SK-N-SH treated with all-trans-retinoic acid at 6 μM for 48 hours (cell line): Measurements from ENCODE around the gene PTPRC.

Experiments
- ATAC-seq: fragments of 200-7000 bp; cut with Tn5 transposase; 3 replicates; pipeline ENCODE4 v1.9.1; 2020; ENCODE audit warnings: mild to moderate bottlenecking, moderate library complexity
- ARNTL ChIP-seq: fragments of 450-650 bp; formaldehyde crosslinking; IDR thresholded peaks from 2 replicates; pipeline ENCODE4 v1.5.0; 2020; ENCODE audit warnings: low read depth, mild to moderate bottlenecking, moderate library complexity, borderline replicate concordance
- BACH2 ChIP-seq: fragments of 250-450 bp; sonication (Bioruptor Pico); IDR thresholded peaks from 2 replicates; pipeline ENCODE4 v1.9.0; 2021; ENCODE audit warnings: mild to moderate bottlenecking, borderline replicate concordance
- CSDC2 ChIP-seq: fragments of 250-450 bp; sonication (Bioruptor Pico); IDR thresholded peaks from 2 replicates; pipeline ENCODE4 v1.5.0; 2020; ENCODE audit warnings: mild to moderate bottlenecking, moderate library complexity
- CSRNP3 ChIP-seq: fragments of 250-450 bp; sonication (Bioruptor Pico); IDR thresholded peaks from 2 replicates; pipeline ENCODE4 v1.5.1; 2021; ENCODE audit warnings: mild to moderate bottlenecking, moderate library complexity
- ESRRG ChIP-seq: fragments of 250-450 bp; sonication (Bioruptor Pico); IDR thresholded peaks from 2 replicates; pipeline ENCODE4 v1.6.1; 2021; ENCODE audit warnings: mild to moderate bottlenecking
- ISL1 ChIP-seq: fragments of 250-450 bp; sonication (Bioruptor Pico); IDR thresholded peaks from 2 replicates; pipeline ENCODE4 v2.1.2; 2022; ENCODE audit warnings: mild to moderate bottlenecking, moderate library complexity
- OSR1 ChIP-seq: fragments of 250-450 bp; sonication (Bioruptor Pico); IDR thresholded peaks from 2 replicates; pipeline ENCODE4 v1.8.0; 2022; ENCODE audit warnings: moderate library complexity, mild to moderate bottlenecking, inconsistent platforms
- PATZ1 ChIP-seq: fragments of 250-450 bp; sonication (Bioruptor Pico); IDR thresholded peaks from 2 replicates; pipeline ENCODE4 v1.8.0; 2020; ENCODE audit warnings: mild to moderate bottlenecking, moderate library complexity, borderline replicate concordance
- PPARA ChIP-seq: fragments of 250-450 bp; sonication (Bioruptor Pico); IDR thresholded peaks from 2 replicates; pipeline ENCODE4 v1.5.0; 2020; ENCODE audit warnings: mild to moderate bottlenecking, borderline replicate concordance
- RARB ChIP-seq: fragments of 250-450 bp; sonication (Bioruptor Pico); IDR thresholded peaks from 2 replicates; pipeline ENCODE4 v1.8.0; 2021; ENCODE audit warnings: mild to moderate bottlenecking, moderate library complexity
- SNAI2 ChIP-seq: fragments of 250-450 bp; sonication (Bioruptor Pico); IDR thresholded peaks from 2 replicates; pipeline ENCODE4 v1.5.0; 2020; ENCODE audit warnings: mild to moderate bottlenecking, moderate library complexity
- TCF4 ChIP-seq: fragments of 250-450 bp; sonication (Bioruptor Pico); IDR thresholded peaks from 2 replicates; pipeline ENCODE4 v1.8.0; 2021; ENCODE audit warnings: mild to moderate bottlenecking, moderate library complexity, borderline replicate concordance
- TOX ChIP-seq: fragments of 250-450 bp; sonication (Bioruptor Pico); IDR thresholded peaks from 2 replicates; pipeline ENCODE4 v1.8.0; 2021; ENCODE audit warnings: mild to moderate bottlenecking, moderate library complexity, borderline replicate concordance
- TSHZ2 ChIP-seq: fragments of 250-450 bp; sonication (Bioruptor Pico); IDR thresholded peaks from 2 replicates; pipeline ENCODE4 v1.5.0; 2020; ENCODE audit warnings: mild to moderate bottlenecking, moderate library complexity
- ZC3H10 ChIP-seq: fragments of 250-450 bp; sonication (Bioruptor Pico); IDR thresholded peaks from 2 replicates; pipeline ENCODE4 v1.5.1; 2021; ENCODE audit warnings: mild to moderate bottlenecking, moderate library complexity
- ZFP3 ChIP-seq: fragments of 250-450 bp; sonication (Bioruptor Pico); IDR thresholded peaks from 2 replicates; pipeline ENCODE4 v1.5.0; 2020; ENCODE audit warnings: mild to moderate bottlenecking, moderate library complexity
- ZFP30 ChIP-seq: fragments of 450-650 bp; formaldehyde crosslinking; IDR thresholded peaks from 2 replicates; pipeline ENCODE4 v1.5.0; 2022; ENCODE audit warnings: mild to moderate bottlenecking, moderate library complexity
- ZNF70 ChIP-seq: fragments of 450-650 bp; formaldehyde crosslinking; IDR thresholded peaks from 2 replicates; pipeline ENCODE4 v1.5.0; 2020; ENCODE audit warnings: mild to moderate bottlenecking, moderate library complexity
- ZNF8 ChIP-seq: fragments of 450-650 bp; formaldehyde crosslinking; IDR thresholded peaks from 2 replicates; pipeline ENCODE4 v1.5.0; 2020; ENCODE audit warnings: mild to moderate bottlenecking, moderate library complexity
- TF ChIP-seq, protein P1 (sequence below): fragments of 250-450 bp; sonication (Bioruptor Pico); IDR thresholded peaks from 2 replicates; pipeline ENCODE4 v1.8.0; 2021; ENCODE audit warnings: low read depth, mild to moderate bottlenecking, moderate library complexity, borderline replicate concordance

The PTPRC gene

GRCh38 chr1:198741744-198742143 is 102.9 kb downstream of the PTPRC start:
- no peak for ATAC-seq
- TF ChIP-seq ZNF70 (CRISPR knock-in tag) (no peak), ARNTL (no peak), BACH2 (CRISPR knock-in tag) (no peak), ISL1 (no peak), ZFP3 (CRISPR knock-in tag) (no peak), TCF4 (no peak), TOX (no peak), CSDC2 (no peak), RARB (no peak), PPARA (CRISPR knock-in tag) (no peak), ESRRG (CRISPR knock-in tag) (no peak), SNAI2 (CRISPR knock-in tag) (no peak), PATZ1 (CRISPR knock-in tag) (no peak), ZFP30 (CRISPR knock-in tag) (no peak)
- TF ChIP-seq, protein P1, sequence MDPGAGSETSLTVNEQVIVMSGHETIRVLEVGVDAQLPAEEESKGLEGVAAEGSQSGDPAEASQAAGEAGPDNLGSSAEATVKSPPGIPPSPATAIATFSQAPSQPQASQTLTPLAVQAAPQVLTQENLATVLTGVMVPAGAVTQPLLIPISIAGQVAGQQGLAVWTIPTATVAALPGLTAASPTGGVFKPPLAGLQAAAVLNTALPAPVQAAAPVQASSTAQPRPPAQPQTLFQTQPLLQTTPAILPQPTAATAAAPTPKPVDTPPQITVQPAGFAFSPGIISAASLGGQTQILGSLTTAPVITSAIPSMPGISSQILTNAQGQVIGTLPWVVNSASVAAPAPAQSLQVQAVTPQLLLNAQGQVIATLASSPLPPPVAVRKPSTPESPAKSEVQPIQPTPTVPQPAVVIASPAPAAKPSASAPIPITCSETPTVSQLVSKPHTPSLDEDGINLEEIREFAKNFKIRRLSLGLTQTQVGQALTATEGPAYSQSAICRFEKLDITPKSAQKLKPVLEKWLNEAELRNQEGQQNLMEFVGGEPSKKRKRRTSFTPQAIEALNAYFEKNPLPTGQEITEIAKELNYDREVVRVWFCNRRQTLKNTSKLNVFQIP = no peak

DNA sequence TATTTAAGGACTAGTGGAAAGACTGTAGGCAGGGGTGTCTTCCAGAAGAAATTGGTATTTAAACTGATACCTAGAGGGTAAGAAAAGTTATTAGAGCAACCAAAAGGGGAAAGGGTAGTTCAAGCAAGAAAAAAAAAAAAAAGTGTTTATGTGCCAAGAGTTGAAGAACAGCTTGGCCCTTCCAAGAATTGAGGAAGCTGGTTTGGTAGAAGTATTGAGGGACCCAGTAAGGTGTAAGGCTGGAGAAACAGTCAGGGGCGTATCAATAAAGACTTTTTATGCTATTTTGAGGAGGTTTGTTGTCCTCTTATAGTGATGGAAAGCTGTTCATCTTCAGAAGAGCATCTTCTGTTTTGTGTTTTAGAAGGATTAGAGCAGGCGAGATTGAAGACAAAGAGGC is 108.3 kb downstream of the PTPRC start:
- no peak for ATAC-seq
- no peak for TF ChIP-seq CSDC2
- TF ChIP-seq, protein P1 = no peak
- no peak for TF ChIP-seq OSR1 (CRISPR knock-in tag)
- no peak for TF ChIP-seq ZNF8 (CRISPR knock-in tag)
- no peak for TF ChIP-seq CSRNP3 (CRISPR knock-in tag)
- TF ChIP-seq SNAI2 (CRISPR knock-in tag) = no peak
- no peak for TF ChIP-seq TOX
- TF ChIP-seq ARNTL = no peak
- TF ChIP-seq PPARA (CRISPR knock-in tag) = no peak
- no peak for TF ChIP-seq ISL1
- TF ChIP-seq ZNF70 (CRISPR knock-in tag) = no peak
- TF ChIP-seq TSHZ2 (CRISPR knock-in tag) = no peak
- TF ChIP-seq ZFP30 (CRISPR knock-in tag) = no peak
- no peak for TF ChIP-seq ZFP3 (CRISPR knock-in tag)
- no peak for TF ChIP-seq PATZ1 (CRISPR knock-in tag)
- no peak for TF ChIP-seq ESRRG (CRISPR knock-in tag)
- TF ChIP-seq ZC3H10 (CRISPR knock-in tag) = no peak
- TF ChIP-seq, all 23 proteins: peak for 0
